GM23248 (cell line): ENCODE results near the gene MOB1A. TPM values are rescaled to one million over a fixed set of nuclear protein-coding genes. Genes with fewer than 3 reads are reported as not detected.
A peak's percentile ranks its signal among the peaks of the same experiment; 100 is the strongest.

Experiments
- DNase-seq: peaks from one replicate; pipeline ENCODE4 v3.0.0-alpha.2; 2015
- H2AFZ ChIP-seq: fragments of 200-600 bp; sonication (generic); 2 replicates; pipeline ENCODE4 v1.6.1; 2016; ENCODE audit warnings: antibody characterized with exemption
- H3F3A ChIP-seq: fragments of 200-600 bp; sonication (generic); 2 replicates; pipeline ENCODE4 v1.6.1; 2016; ENCODE audit warnings: mild to moderate bottlenecking, antibody characterized with exemption, mixed run types; ENCODE audit not compliant: insufficient read depth
- H3K27ac ChIP-seq: fragments of 200-600 bp; sonication (generic); 2 replicates; pipeline ENCODE4 v1.5.1; 2016; ENCODE audit warnings: mild to moderate bottlenecking
- H3K27me3 ChIP-seq: fragments of 200-600 bp; sonication (generic); replicated peaks from 2 replicates; pipeline ENCODE4 v1.6.1; 2016; ENCODE audit warnings: mild to moderate bottlenecking; ENCODE audit not compliant: insufficient read depth
- H3K36me3 ChIP-seq: fragments of 200-600 bp; sonication (generic); 2 replicates; pipeline ENCODE4 v1.6.1; 2016; ENCODE audit warnings: low read depth, mild to moderate bottlenecking
- H3K4me1 ChIP-seq: fragments of 200-600 bp; sonication (generic); 2 replicates; pipeline ENCODE4 v1.6.1; 2016; ENCODE audit warnings: mild to moderate bottlenecking; ENCODE audit not compliant: insufficient read depth
- H3K4me2 ChIP-seq: fragments of 200-600 bp; sonication (generic); one replicate; pipeline ENCODE4 v1.6.1; 2016; ENCODE audit warnings: mild to moderate bottlenecking; ENCODE audit not compliant: unreplicated experiment
- H3K4me3 ChIP-seq: fragments of 200-600 bp; sonication (generic); 2 replicates; pipeline ENCODE4 v1.5.1; 2016; ENCODE audit warnings: mild to moderate bottlenecking
- H3K79me2 ChIP-seq: fragments of 200-600 bp; sonication (generic); 2 replicates; pipeline ENCODE4 v1.6.1; 2016; ENCODE audit warnings: mild to moderate bottlenecking; ENCODE audit not compliant: insufficient read depth
- H3K9ac ChIP-seq: fragments of 200-600 bp; sonication (generic); 2 replicates; pipeline ENCODE4 v1.6.1; 2016; ENCODE audit warnings: mild to moderate bottlenecking
- H3K9me2 ChIP-seq: fragments of 200-600 bp; sonication (generic); 2 replicates; pipeline ENCODE4 v1.6.1; 2016; ENCODE audit warnings: mixed run types, mild to moderate bottlenecking, moderate library complexity; ENCODE audit not compliant: insufficient read depth
- H3K9me3 ChIP-seq: fragments of 200-600 bp; sonication (generic); one replicate; pipeline ENCODE4 v1.6.1; 2017; ENCODE audit warnings: low read depth
- H4K20me1 ChIP-seq: fragments of 200-600 bp; sonication (generic); 2 replicates; pipeline ENCODE4 v1.6.0; 2016; ENCODE audit not compliant: insufficient read depth
- EZH2 ChIP-seq: fragments of 200-600 bp; sonication (generic); IDR thresholded peaks from 2 replicates; pipeline ENCODE4 v1.6.1; 2018; ENCODE audit warnings: antibody characterized with exemption, mild to moderate bottlenecking; ENCODE audit not compliant: insufficient read depth, poor library complexity, severe bottlenecking
- EZH2phosphoT487 ChIP-seq: fragments of 200-600 bp; sonication (generic); IDR thresholded peaks from 2 replicates; pipeline ENCODE4 v1.6.1; 2018; ENCODE audit warnings: antibody characterized with exemption, moderate library complexity, mild to moderate bottlenecking, low read depth; ENCODE audit not compliant: insufficient read depth
- WGBS, 2 experiments: methylation state at CpG; one replicate each; pipeline ENCODE4 v1.1.6; 2015 to 2017; ENCODE audit warnings: low lambda C conversion rate in 2 of 2, low coverage in 1 of 2; ENCODE audit errors: missing lambda C conversion rate in 2 of 2; 5-methylcytosine and 5-hydroxymethylcytosine counted together
- in situ Hi-C: fragments of 300-500 bp; cut with MboI; formaldehyde crosslinking; loops from 2 replicates; pipeline ENCODE4 v1.15.0; 2020
- polyA plus RNA-seq: library from polyadenylated mRNA; unstranded; fragments of >200 nt; fragmentation: Nextera tagmentation; extraction: Ambion mirVana; gene quantifications from 2 replicates; pipeline ENCODE4 v1.2.1, GENCODE V29; 2016
- total RNA-seq: library from RNA; depleted of rRNA; stranded (reverse); fragments of >200 nt; shearing (Covaris generic); gene quantifications from 2 replicates; pipeline ENCODE4 v1.2.3, GENCODE V29; 2014; rRNA removed

The MOB1A gene
- total and polyA plus RNA-seq, 2 experiments from 2014 or later = 92.2 to 120 TPM

- Histone ChIP-seq H3K79me2 (no peaks in the 10 kb centered on the region), H3F3A (no peaks in the 10 kb centered on the region), H3K9me2 (no peaks in the 10 kb centered on the region), H2AFZ (no peak overlapping the region), H3K4me3 (no peak overlapping the region), H3K4me1 (no peaks in the 10 kb centered on the region), H3K4me2 (no peak overlapping the region), H3K9me3 (no peaks in the 10 kb centered on the region), H3K9ac (no peak overlapping the region), H4K20me1 (no peaks in the 10 kb centered on the region), H3K36me3 (no peaks in the 10 kb centered on the region), H3K27me3 (no peaks in the 10 kb centered on the region), H3K27ac (no peak overlapping the region)
- in situ Hi-C loops = no loop called here
- DNase-seq = peak; percentile 30
- TF ChIP-seq EZH2phosphoT487 (no peak), EZH2 (no peak)
- 96 to 98% methylated on average over 7 of the region's 7 CpGs for WGBS, 2 experiments
These were observed 73.8 kb downstream of the MOB1A start for GRCh38 chr2:74104839-74105238.

- TF ChIP-seq EZH2 = no peak
- no peak for TF ChIP-seq EZH2phosphoT487
- in situ Hi-C loops = no loop called here
- no peak overlapping the region for H3K27ac ChIP-seq
- H3K9me2 ChIP-seq = no peaks in the 10 kb centered on the region
- WGBS, 2 experiments = 87% methylated on average over 6 of the region's 6 CpGs
- no peak for DNase-seq
- H3K4me2 ChIP-seq = no peak overlapping the region
- no peak overlapping the region for H3K9ac ChIP-seq
- H3K27me3 ChIP-seq = no peaks in the 10 kb centered on the region
- no peak overlapping the region for H3K4me3 ChIP-seq
- H3K4me1 ChIP-seq = no peaks in the 10 kb centered on the region
- H2AFZ ChIP-seq = no peak overlapping the region
- H3K9me3 ChIP-seq = no peaks in the 10 kb centered on the region
- H4K20me1 ChIP-seq = no peaks in the 10 kb centered on the region
- H3K79me2 ChIP-seq = no peaks in the 10 kb centered on the region
- no peaks in the 10 kb centered on the region for H3F3A ChIP-seq
- no peaks in the 10 kb centered on the region for H3K36me3 ChIP-seq
These were observed 74.9 kb downstream of the MOB1A start for GRCh38 chr2:74103763-74104162.

Other genes with a start within 250 kb of the MOB1A start
- gene TET3, start 194.0 kb downstream of the MOB1A start, total RNA-seq = 2.9 and 4.3 TPM in 2 replicates
- gene TET3, start 194.0 kb downstream of the MOB1A start, polyA plus RNA-seq = 1.3 TPM in 2 replicates
- 46.2 and 63.7 TPM in 2 replicates for gene BOLA3, start 31.0 kb downstream of the MOB1A start, total RNA-seq
- gene BOLA3, start 31.0 kb downstream of the MOB1A start, polyA plus RNA-seq = 104 and 109 TPM in 2 replicates
- gene MTHFD2, start 19.7 kb upstream of the MOB1A start, total RNA-seq = 211 and 215 TPM in 2 replicates
- gene MTHFD2, start 19.7 kb upstream of the MOB1A start, polyA plus RNA-seq = 139 and 144 TPM in 2 replicates
- gene SLC4A5, start 164.5 kb upstream of the MOB1A start, total RNA-seq = 0.32 and 0.38 TPM in 2 replicates
- 0.35 TPM in 1 of 2 replicates, not detected in the other for gene SLC4A5, start 164.5 kb upstream of the MOB1A start, polyA plus RNA-seq
- 172 and 176 TPM in 2 replicates for gene DCTN1, start 201.4 kb upstream of the MOB1A start, total RNA-seq
- 169 and 171 TPM in 2 replicates for gene DCTN1, start 201.4 kb upstream of the MOB1A start, polyA plus RNA-seq
- gene C2orf81, start 242.7 kb upstream of the MOB1A start, total RNA-seq = 1.6 and 3.5 TPM in 2 replicates
- gene C2orf81, start 242.7 kb upstream of the MOB1A start, polyA plus RNA-seq = 6.0 TPM in 2 replicates
- 33.4 and 45.0 TPM in 2 replicates for gene WDR54, start 242.9 kb upstream of the MOB1A start, total RNA-seq
- gene WDR54, start 242.9 kb upstream of the MOB1A start, polyA plus RNA-seq = 50.8 and 53.3 TPM in 2 replicates